HL-60 (cell line): ENCODE results near the gene PHF21B.
A peak's percentile ranks its signal among the peaks of the same experiment; 100 is the strongest.

Experiments
- DNase-seq, 2 experiments: peaks; one replicate each; pipeline ENCODE4 v3.0.0-alpha.2; 2010 to 2020; ENCODE audit warnings: low read depth in 1 of 2, low spot score in 1 of 2
- H3K27ac ChIP-seq: fragments of 250-450 bp; sonication (Bioruptor Pico); replicated peaks from 2 replicates; pipeline ENCODE4 v1.5.1; 2020; ENCODE audit warnings: mild to moderate bottlenecking, moderate library complexity
- H3K27me3 ChIP-seq: fragments of 250-450 bp; sonication (Bioruptor Pico); 2 replicates; pipeline ENCODE4 v1.5.1; 2021; ENCODE audit warnings: mild to moderate bottlenecking, moderate library complexity; ENCODE audit not compliant: insufficient read depth, poor library complexity, severe bottlenecking
- H3K4me3 ChIP-seq: replicated peaks from 2 replicates; pipeline ENCODE4 v1.5.1; 2011; ENCODE audit warnings: mild to moderate bottlenecking, control low read depth, low read length; ENCODE audit not compliant: insufficient read depth
- CTCF ChIP-seq: IDR thresholded peaks from one replicate; pipeline ENCODE4 v1.5.1; 2011; ENCODE audit warnings: low read length, control low read depth, inconsistent platforms; ENCODE audit not compliant: insufficient read depth
- GABPA ChIP-seq: IDR thresholded peaks from 2 replicates; pipeline ENCODE4 v1.6.1; 2012; ENCODE audit warnings: low read depth
- POLR2AphosphoS5 ChIP-seq: IDR thresholded peaks from 2 replicates; pipeline ENCODE4 v1.6.1; 2012; ENCODE audit warnings: low read depth
- REST ChIP-seq: IDR thresholded peaks from 2 replicates; pipeline ENCODE4 v1.6.1; 2012; ENCODE audit warnings: low read depth; ENCODE audit not compliant: insufficient replicate concordance
- SPI1 ChIP-seq: IDR thresholded peaks from 2 replicates; pipeline ENCODE4 v1.6.1; 2012; ENCODE audit warnings: low read depth, mild to moderate bottlenecking, borderline replicate concordance

PHF21B gene

GRCh38 chr22:44892803-44893730 lies 116.7 kb downstream of the PHF21B start:
- no peak overlapping the region for H3K4me3 ChIP-seq
- no peak for DNase-seq
- H3K27ac ChIP-seq, result no peak overlapping the region
- H3K27me3 ChIP-seq, result no peaks in the 10 kb centered on the region
- TF ChIP-seq SPI1 (no peak), CTCF (no peak), POLR2AphosphoS5 (no peak), REST (no peak), GABPA (no peak)

GRCh38 chr22:44892243-44892642 lies 117.6 kb downstream of the PHF21B start:
- DNase-seq, result no peak
- H3K4me3 ChIP-seq, result no peak overlapping the region
- TF ChIP-seq SPI1, result peak; percentile 19; the same call in 1 of the 2 replicates
- no peak for TF ChIP-seq POLR2AphosphoS5
- H3K27ac ChIP-seq, result no peak overlapping the region
- H3K27me3 ChIP-seq, result no peaks in the 10 kb centered on the region

- no peaks in the 10 kb centered on the region for H3K27me3 ChIP-seq
- no peak overlapping the region for H3K27ac ChIP-seq
- no peak overlapping the region for H3K4me3 ChIP-seq
- TF ChIP-seq GABPA (no peak), REST (no peak), SPI1 (no peak), CTCF (no peak), POLR2AphosphoS5 (no peak)
- no peak for DNase-seq
Measured at GRCh38 chr22:44891791-44892190, 118.0 kb downstream of the PHF21B start.

- Histone ChIP-seq H3K27me3 (no peaks in the 10 kb centered on the region), H3K4me3 (no peak overlapping the region), H3K27ac (no peak overlapping the region)
- TF ChIP-seq SPI1, result no peak
- no peak for TF ChIP-seq CTCF
- no peak for TF ChIP-seq REST
- no peak for TF ChIP-seq GABPA
- no peak for TF ChIP-seq POLR2AphosphoS5
- DNase-seq, result no peak
Measured at GRCh38 chr22:44891293-44891747, 118.5 kb downstream of the PHF21B start.
